NOMO-1 treated with dmso at 0.1 percent for 144 hours (cell line): ENCODE measurements around the gene ZNF343.

Experiments used
- DNase-seq: peaks from one replicate; lab custom pipeline; 2025; ENCODE audit not compliant: unreplicated experiment; lab: John Stamatoyannopoulos, UW

The ZNF343 gene

GRCh38 chr20:2446845-2447244 lies 61.9 kb downstream of the ZNF343 start:
- no peak for DNase-seq
